SW 1271 (cell line): Measurements from ENCODE around the gene LBP.
"Not testable (repeated sequence)": the region's sequence is repeated elsewhere in the genome, so short reads cannot be mapped to it uniquely, and the experiment has no call there.

Experiments used
- DNase-seq, 2 experiments: peaks; one replicate each; lab custom pipeline; 2025; lab: John Stamatoyannopoulos, UW

The LBP gene

GRCh38 chr20:38321959-38322598 is 24.2 kb upstream of the LBP start:
- DNase-seq, result peak; percentile 26 to 78

GRCh38 chr20:38324159-38324558 is 22.1 kb upstream of the LBP start:
- no peak for DNase-seq

- no peak for DNase-seq
Measured at GRCh38 chr20:38325167-38325566, 21.1 kb upstream of the LBP start.

- DNase-seq, result no peak
Measured at GRCh38 chr20:38325905-38326304, 20.4 kb upstream of the LBP start.

GRCh38 chr20:38326309-38326708 is 20.0 kb upstream of the LBP start:
- DNase-seq, result no peak

- DNase-seq, result no peak
Measured at GRCh38 chr20:38330638-38331037, 15.6 kb upstream of the LBP start.

GRCh38 chr20:38331245-38331644 is 15.0 kb upstream of the LBP start:
- DNase-seq, result no peak

GRCh38 chr20:38331814-38332213 is 14.5 kb upstream of the LBP start:
- no peak for DNase-seq

- no peak for DNase-seq
Measured at GRCh38 chr20:38334016-38334415, 12.3 kb upstream of the LBP start.

GRCh38 chr20:38336726-38337125 is 9.6 kb upstream of the LBP start:
- no peak for DNase-seq

- no peak for DNase-seq
Measured at GRCh38 chr20:38337561-38338140, 8.6 kb upstream of the LBP start.

GRCh38 chr20:38338849-38339520 is 7.3 kb upstream of the LBP start:
- DNase-seq, result peak in 1 of 2 experiments; percentile 52

GRCh38 chr20:38339521-38339896 is 6.8 kb upstream of the LBP start:
- not testable (repeated sequence) for DNase-seq

GRCh38 chr20:38339997-38340396 is 6.3 kb upstream of the LBP start:
- no peak for DNase-seq

- DNase-seq, result no peak
Measured at GRCh38 chr20:38340693-38341092, 5.6 kb upstream of the LBP start.

- no peak for DNase-seq
Measured at GRCh38 chr20:38342216-38342615, 4.1 kb upstream of the LBP start.

- DNase-seq, result no peak
Measured at GRCh38 chr20:38342713-38343310, 3.5 kb upstream of the LBP start.

GRCh38 chr20:38343311-38344106 is 2.8 kb upstream of the LBP start:
- DNase-seq, result no peak

GRCh38 chr20:38344107-38344701 is 2.1 kb upstream of the LBP start:
- no peak for DNase-seq

GRCh38 chr20:38345643-38346042 is 639 bp upstream of the LBP start:
- no peak for DNase-seq

GRCh38 chr20:38346741-38347140 is 459 bp downstream of the LBP start:
- DNase-seq, result no peak

GRCh38 chr20:38349856-38350255 is 3.6 kb downstream of the LBP start:
- DNase-seq, result no peak
